Breast epithelium (tissue), 4 donors: ENCODE results near the gene TIGD3. TPM values are rescaled to one million over a fixed set of nuclear protein-coding genes. Genes with fewer than 3 reads are reported as not detected.
A peak's percentile ranks its signal among the peaks of the same experiment; 100 is the strongest.

Experiments used
- DNase-seq, 2 donors: peaks; one replicate each; pipeline ENCODE4 v3.0.0-alpha.2; 2019; ENCODE audit warnings: low spot score in 2 of 2
- H3K27ac ChIP-seq, 2 donors: fragments of 200-600 bp; sonication (generic) in 1 of 2; one replicate each; pipeline ENCODE4 v1.5.1; 2016 to 2019; ENCODE audit warnings: mild to moderate bottlenecking in 1 of 2
- H3K27me3 ChIP-seq, 2 donors: fragments of 200-600 bp; sonication (generic) in 1 of 2; one replicate each; pipeline versions ENCODE4 v1.5.1 to v1.6.0; 2017 to 2019; ENCODE audit warnings: control low read depth in 1 of 2, mild to moderate bottlenecking in 1 of 2
- H3K36me3 ChIP-seq: fragments of 200-600 bp; one replicate; pipeline ENCODE4 v1.5.1; 2019
- H3K4me1 ChIP-seq, 2 donors: fragments of 200-600 bp; sonication (generic); one replicate each; pipeline ENCODE4 v1.5.1; 2016 to 2019; ENCODE audit warnings: control low read depth in 1 of 2
- H3K4me3 ChIP-seq, 3 donors: fragments of 200-600 bp; sonication (generic); 1 replicate in 2 of 3; 2 replicates in 1 of 3; pipeline ENCODE4 v1.5.1; 2016 to 2019; ENCODE audit warnings: mild to moderate bottlenecking in 3 of 3, moderate library complexity in 2 of 3
- H3K9me3 ChIP-seq, 2 donors: fragments of 200-600 bp; sonication (generic) in 1 of 2; one replicate each; pipeline ENCODE4 v1.5.1; 2016 to 2019; ENCODE audit warnings: control low read depth in 1 of 2
- POLR2A ChIP-seq: fragments of 450-650 bp; IDR thresholded peaks from one replicate; pipeline ENCODE4 v1.6.1; 2016; ENCODE audit warnings: antibody characterized with exemption, mild to moderate bottlenecking, moderate library complexity
- POLR2AphosphoS5 ChIP-seq, 3 donors: sonication (generic); formaldehyde crosslinking; IDR thresholded peaks; one replicate each; pipeline ENCODE4 v1.6.1; 2017; ENCODE audit warnings: antibody characterized with exemption in 3 of 3
- intact Hi-C: fragments of 100-400 bp; cut with DNase I; formaldehyde crosslinking; loops from one replicate; pipeline ENCODE4 v1.15.1; 2023; ENCODE audit warnings: low total_unique reads
- total RNA-seq, 3 donors: library from RNA; depleted of rRNA; stranded (reverse); fragments of >200 nt; gene quantifications; one replicate each; pipeline ENCODE4 v1.1.0, GENCODE V29; 2016
- TF ChIP-seq, protein P1 (sequence below), 3 donors: fragments of 450-650 bp; IDR thresholded peaks; one replicate each; pipeline ENCODE4 v1.5.1; 2016 to 2017; ENCODE audit warnings: antibody characterized with exemption in 3 of 3, mild to moderate bottlenecking in 3 of 3, moderate library complexity in 3 of 3

The TIGD3 gene
- total RNA-seq, 3 donors from 2014 or later: 0.29 to 1.3 TPM; not detected in 1

DNA sequence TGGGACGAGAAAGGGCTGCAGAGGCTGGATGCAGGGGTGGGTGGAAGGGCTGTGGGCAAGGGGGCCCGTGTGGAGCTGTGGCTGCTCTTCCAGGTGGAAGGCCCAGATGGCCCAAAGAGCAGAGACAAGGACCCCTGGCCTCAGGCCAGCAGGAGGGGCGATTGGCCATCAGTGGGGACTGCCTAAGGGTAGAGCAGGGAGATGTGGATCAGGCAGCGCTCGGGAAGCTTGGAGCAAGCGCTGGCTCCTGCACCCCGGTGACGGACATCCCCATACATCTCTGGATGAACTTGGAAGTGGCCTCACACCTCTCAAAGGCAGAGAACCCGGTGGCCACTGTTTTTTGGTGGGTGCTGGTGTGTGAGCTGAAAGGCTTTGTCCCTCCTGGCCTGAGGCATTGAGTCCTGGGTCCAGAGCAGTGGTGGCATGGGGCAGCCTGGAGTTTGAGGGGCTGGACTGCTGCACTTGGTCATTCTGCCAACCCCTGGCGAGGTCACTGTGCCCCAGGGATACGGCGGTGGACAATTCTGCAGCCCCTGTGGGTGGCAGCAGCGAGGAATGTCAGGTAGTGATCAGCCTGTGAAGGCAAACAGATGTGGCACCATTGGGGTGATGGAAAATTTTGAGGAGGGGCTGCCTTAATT is 37.8 kb downstream of the TIGD3 start:
- DNase-seq: no peak
- no peaks in the 10 kb centered on the region for H3K36me3 ChIP-seq
- no peaks in the 10 kb centered on the region for H3K27me3 ChIP-seq
- intact Hi-C loops: no loop called here
- TF ChIP-seq POLR2A: no peak
- TF ChIP-seq, protein P1, sequence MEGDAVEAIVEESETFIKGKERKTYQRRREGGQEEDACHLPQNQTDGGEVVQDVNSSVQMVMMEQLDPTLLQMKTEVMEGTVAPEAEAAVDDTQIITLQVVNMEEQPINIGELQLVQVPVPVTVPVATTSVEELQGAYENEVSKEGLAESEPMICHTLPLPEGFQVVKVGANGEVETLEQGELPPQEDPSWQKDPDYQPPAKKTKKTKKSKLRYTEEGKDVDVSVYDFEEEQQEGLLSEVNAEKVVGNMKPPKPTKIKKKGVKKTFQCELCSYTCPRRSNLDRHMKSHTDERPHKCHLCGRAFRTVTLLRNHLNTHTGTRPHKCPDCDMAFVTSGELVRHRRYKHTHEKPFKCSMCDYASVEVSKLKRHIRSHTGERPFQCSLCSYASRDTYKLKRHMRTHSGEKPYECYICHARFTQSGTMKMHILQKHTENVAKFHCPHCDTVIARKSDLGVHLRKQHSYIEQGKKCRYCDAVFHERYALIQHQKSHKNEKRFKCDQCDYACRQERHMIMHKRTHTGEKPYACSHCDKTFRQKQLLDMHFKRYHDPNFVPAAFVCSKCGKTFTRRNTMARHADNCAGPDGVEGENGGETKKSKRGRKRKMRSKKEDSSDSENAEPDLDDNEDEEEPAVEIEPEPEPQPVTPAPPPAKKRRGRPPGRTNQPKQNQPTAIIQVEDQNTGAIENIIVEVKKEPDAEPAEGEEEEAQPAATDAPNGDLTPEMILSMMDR (IDR thresholded peaks at IDR 0.05): no peak
- no peak for TF ChIP-seq POLR2AphosphoS5 (IDR thresholded peaks at IDR 0.05)
- no peaks in the 10 kb centered on the region for H3K9me3 ChIP-seq
- peaks cover 21 to 58% of the 10 kb centered on the region in 2 donors for H3K4me1 ChIP-seq
- peak overlapping the region; percentile 94 to 99 for H3K27ac ChIP-seq
- no peak overlapping the region for H3K4me3 ChIP-seq

GRCh38 chr11:65392899-65393298 is 38.3 kb downstream of the TIGD3 start:
- H3K9me3 ChIP-seq: no peaks in the 10 kb centered on the region
- intact Hi-C loops: no loop called here
- no peak overlapping the region for H3K4me3 ChIP-seq
- no peak for DNase-seq
- peaks cover 21 to 53% of the 10 kb centered on the region in 2 donors for H3K4me1 ChIP-seq
- H3K27me3 ChIP-seq: no peaks in the 10 kb centered on the region
- no peak for TF ChIP-seq POLR2AphosphoS5 (IDR thresholded peaks at IDR 0.05)
- TF ChIP-seq, protein P1 (IDR thresholded peaks at IDR 0.05): no peak
- no peaks in the 10 kb centered on the region for H3K36me3 ChIP-seq
- peak overlapping the region in 1 of 2 donors; percentile 99 for H3K27ac ChIP-seq

GRCh38 chr11:65393513-65394079 is 39.0 kb downstream of the TIGD3 start:
- intact Hi-C loops: no loop called here
- Histone ChIP-seq H3K36me3 (no peaks in the 10 kb centered on the region), H3K9me3 (no peaks in the 10 kb centered on the region), H3K27me3 (no peaks in the 10 kb centered on the region), H3K4me1 (peaks cover 21 to 46% of the 10 kb centered on the region in 2 donors), H3K4me3 (no peak overlapping the region), H3K27ac (no peak overlapping the region)
- DNase-seq: no peak
- TF ChIP-seq POLR2A (no peak), POLR2AphosphoS5 (IDR thresholded peaks at IDR 0.05) (no peak)
- TF ChIP-seq, protein P1 (IDR thresholded peaks at IDR 0.05): no peak

DNA sequence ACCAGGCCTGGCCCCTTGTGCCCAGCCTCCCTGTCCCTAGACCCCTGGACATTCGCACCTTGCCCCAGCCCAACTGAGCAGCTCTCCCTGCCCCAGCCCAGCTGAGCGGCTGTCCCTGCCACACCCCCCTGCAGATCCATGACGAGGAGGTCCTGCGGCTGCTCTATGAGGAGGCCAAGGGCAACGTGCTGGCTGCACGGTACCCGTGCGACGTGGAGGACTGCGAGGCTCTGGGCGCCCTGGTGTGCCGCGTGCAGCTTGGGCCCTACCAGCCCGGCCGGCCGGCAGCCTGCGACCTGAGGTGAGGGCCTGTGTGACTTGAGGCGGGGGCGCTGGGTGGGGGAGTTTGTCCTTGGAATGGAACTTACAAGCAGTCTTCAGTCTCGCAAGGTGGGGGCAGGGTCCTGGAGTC is 39.6 kb downstream of the TIGD3 start:
- Histone ChIP-seq H3K36me3 (no peaks in the 10 kb centered on the region), H3K27me3 (no peaks in the 10 kb centered on the region), H3K4me3 (no peak overlapping the region), H3K4me1 (peaks cover 19 to 40% of the 10 kb centered on the region in 2 donors), H3K27ac (no peak overlapping the region), H3K9me3 (no peaks in the 10 kb centered on the region)
- DNase-seq: no peak
- intact Hi-C loops: no loop called here
- no peak for TF ChIP-seq POLR2AphosphoS5 (IDR thresholded peaks at IDR 0.05)
- TF ChIP-seq POLR2A: no peak
- TF ChIP-seq, protein P1 (IDR thresholded peaks at IDR 0.05): no peak

GRCh38 chr11:65395961-65396530 is 41.5 kb downstream of the TIGD3 start:
- no peaks in the 10 kb centered on the region for H3K36me3 ChIP-seq
- no peaks in the 10 kb centered on the region for H3K9me3 ChIP-seq
- no peak for DNase-seq
- H3K27ac ChIP-seq: no peak overlapping the region
- H3K27me3 ChIP-seq: no peaks in the 10 kb centered on the region
- peaks cover 0 to 21% of the 10 kb centered on the region in 2 donors for H3K4me1 ChIP-seq
- TF ChIP-seq POLR2AphosphoS5 (IDR thresholded peaks at IDR 0.05): no peak
- TF ChIP-seq, protein P1 (IDR thresholded peaks at IDR 0.05): no peak
- TF ChIP-seq POLR2A: no peak
- intact Hi-C loops: no loop called here
- H3K4me3 ChIP-seq: no peak overlapping the region
